ENCODE results near the gene WDR17.

DNA sequence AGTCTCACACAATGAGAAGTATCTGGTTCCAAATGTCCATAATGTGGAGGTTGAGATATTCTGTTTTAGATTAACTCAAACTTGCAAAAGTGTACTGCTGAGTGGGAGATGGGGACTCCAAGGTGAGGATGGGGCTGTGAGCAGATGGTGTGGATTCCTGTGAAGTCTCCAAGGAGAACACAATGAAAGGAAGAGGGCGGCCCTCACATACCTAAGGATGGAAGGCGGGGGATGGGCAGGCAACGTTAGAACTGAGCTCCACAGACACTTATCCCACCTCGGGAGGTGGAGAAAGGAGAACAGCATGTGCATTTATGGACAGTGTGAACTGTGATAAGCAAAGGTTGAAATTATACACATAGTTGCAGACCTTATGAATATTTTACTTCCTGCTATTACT is 139.7 kb downstream of the WDR17 start:
- TF ChIP-seq, protein P1, sequence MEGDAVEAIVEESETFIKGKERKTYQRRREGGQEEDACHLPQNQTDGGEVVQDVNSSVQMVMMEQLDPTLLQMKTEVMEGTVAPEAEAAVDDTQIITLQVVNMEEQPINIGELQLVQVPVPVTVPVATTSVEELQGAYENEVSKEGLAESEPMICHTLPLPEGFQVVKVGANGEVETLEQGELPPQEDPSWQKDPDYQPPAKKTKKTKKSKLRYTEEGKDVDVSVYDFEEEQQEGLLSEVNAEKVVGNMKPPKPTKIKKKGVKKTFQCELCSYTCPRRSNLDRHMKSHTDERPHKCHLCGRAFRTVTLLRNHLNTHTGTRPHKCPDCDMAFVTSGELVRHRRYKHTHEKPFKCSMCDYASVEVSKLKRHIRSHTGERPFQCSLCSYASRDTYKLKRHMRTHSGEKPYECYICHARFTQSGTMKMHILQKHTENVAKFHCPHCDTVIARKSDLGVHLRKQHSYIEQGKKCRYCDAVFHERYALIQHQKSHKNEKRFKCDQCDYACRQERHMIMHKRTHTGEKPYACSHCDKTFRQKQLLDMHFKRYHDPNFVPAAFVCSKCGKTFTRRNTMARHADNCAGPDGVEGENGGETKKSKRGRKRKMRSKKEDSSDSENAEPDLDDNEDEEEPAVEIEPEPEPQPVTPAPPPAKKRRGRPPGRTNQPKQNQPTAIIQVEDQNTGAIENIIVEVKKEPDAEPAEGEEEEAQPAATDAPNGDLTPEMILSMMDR (IDR thresholded peaks at IDR 0.05), result no peak
- TF ChIP-seq EP300 (IDR thresholded peaks at IDR 0.05) (no peak), POLR2A (IDR thresholded peaks at IDR 0.05) (no peak)
